ENCODE measurements around the gene SPAG16. TPM values are rescaled to one million over a fixed set of nuclear protein-coding genes. Genes with fewer than 3 reads are reported as not detected.

SPAG16 gene
- total RNA-seq, 1 donor from 2014 or later: 18.7 TPM

DNA sequence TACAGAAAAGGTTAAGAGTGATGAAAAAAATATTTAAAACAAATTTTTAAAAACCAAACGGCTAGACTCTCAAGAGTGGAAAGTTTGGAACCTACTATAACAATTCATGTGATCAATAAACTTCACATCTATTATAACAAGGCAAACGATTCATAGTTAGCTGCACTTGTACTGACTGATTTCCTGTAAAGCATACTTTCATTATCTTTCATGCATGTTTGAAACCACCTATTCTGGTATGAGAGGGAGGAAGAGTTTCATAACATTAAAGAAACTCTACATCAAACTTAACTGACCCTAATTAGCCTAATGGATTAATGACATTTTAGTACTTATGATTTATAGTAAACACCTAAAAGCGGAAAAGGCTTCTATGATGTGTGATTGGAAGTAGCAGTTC is 1082.9 kb downstream of the SPAG16 start:
- no peaks in the 10 kb centered on the region for H3K27me3 Mint-ChIP-seq (ENCODE audit: low read depth)
- no peak overlapping the region for H3K27ac Mint-ChIP-seq (ENCODE audit: unreplicated experiment)
- H3K9me3 Mint-ChIP-seq (ENCODE audit: low read depth): no peaks in the 10 kb centered on the region
- TF ChIP-seq CTCF (IDR thresholded peaks at IDR 0.05): no peak
- no peak for DNase-seq (ENCODE audit: low spot score)
- no peaks in the 10 kb centered on the region for H3K36me3 Mint-ChIP-seq (ENCODE audit: low read depth)
- H3K4me1 Mint-ChIP-seq (ENCODE audit: low read depth): peaks cover 9% of the 10 kb centered on the region
- H3K4me3 Mint-ChIP-seq (ENCODE audit: unreplicated experiment): no peak overlapping the region

- no peaks in the 10 kb centered on the region for H3K9me3 Mint-ChIP-seq (ENCODE audit: low read depth)
- no peak overlapping the region for H3K4me3 Mint-ChIP-seq (ENCODE audit: unreplicated experiment)
- no peak for TF ChIP-seq CTCF (IDR thresholded peaks at IDR 0.05)
- no peak for DNase-seq (ENCODE audit: low spot score)
- H3K27ac Mint-ChIP-seq (ENCODE audit: unreplicated experiment): peak overlapping the region; percentile 60
- H3K27me3 Mint-ChIP-seq (ENCODE audit: low read depth): no peaks in the 10 kb centered on the region
- H3K36me3 Mint-ChIP-seq (ENCODE audit: low read depth): no peaks in the 10 kb centered on the region
- peaks cover 49% of the 10 kb centered on the region for H3K4me1 Mint-ChIP-seq (ENCODE audit: low read depth)
These were observed 1092.5 kb downstream of the SPAG16 start for GRCh38 chr2:214376618-214377285.

- peak overlapping the region; percentile 60 for H3K27ac Mint-ChIP-seq (ENCODE audit: unreplicated experiment)
- no peaks in the 10 kb centered on the region for H3K36me3 Mint-ChIP-seq (ENCODE audit: low read depth)
- peaks cover 49% of the 10 kb centered on the region for H3K4me1 Mint-ChIP-seq (ENCODE audit: low read depth)
- no peak overlapping the region for H3K4me3 Mint-ChIP-seq (ENCODE audit: unreplicated experiment)
- no peak for DNase-seq (ENCODE audit: low spot score)
- H3K27me3 Mint-ChIP-seq (ENCODE audit: low read depth): no peaks in the 10 kb centered on the region
- H3K9me3 Mint-ChIP-seq (ENCODE audit: low read depth): no peaks in the 10 kb centered on the region
- no peak for TF ChIP-seq CTCF (IDR thresholded peaks at IDR 0.05)
These were observed 1093.0 kb downstream of the SPAG16 start for GRCh38 chr2:214377286-214377624.

DNA sequence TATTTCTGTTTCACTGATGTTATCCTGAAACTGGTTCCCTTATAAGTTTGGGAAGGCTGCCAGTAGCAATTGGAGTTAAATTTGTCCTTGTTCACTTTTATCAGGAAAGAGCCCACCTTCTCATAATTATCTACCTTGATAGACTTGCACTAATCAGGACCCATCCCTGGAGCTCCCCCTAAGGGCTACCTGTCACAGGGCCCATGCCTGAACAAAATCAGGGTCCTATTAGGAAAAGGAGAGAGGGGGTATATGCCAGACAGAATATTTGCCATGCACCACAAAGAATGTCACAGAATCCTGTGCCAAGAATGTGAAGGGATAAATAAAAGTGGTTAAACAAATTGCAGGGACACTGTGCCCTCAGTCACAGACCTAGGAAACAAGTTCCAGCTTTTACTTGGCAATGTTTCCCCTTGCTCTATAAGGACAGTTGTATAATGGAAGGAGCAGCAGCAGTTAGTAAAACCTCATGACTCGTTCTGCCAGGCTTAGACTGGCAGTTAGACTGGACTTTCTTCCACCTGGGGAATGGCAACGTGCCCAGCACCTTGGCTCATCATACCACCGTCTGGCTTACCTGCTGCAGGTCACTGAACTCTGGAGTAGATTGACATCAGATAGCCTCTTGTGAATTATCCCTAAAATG is 1094.3 kb downstream of the SPAG16 start:
- Mint-ChIP-seq H3K36me3 (ENCODE audit: low read depth) (no peaks in the 10 kb centered on the region), H3K4me3 (ENCODE audit: unreplicated experiment) (no peak overlapping the region), H3K27ac (ENCODE audit: unreplicated experiment) (peak overlapping the region; percentile 8), H3K27me3 (ENCODE audit: low read depth) (no peaks in the 10 kb centered on the region), H3K9me3 (ENCODE audit: low read depth) (no peaks in the 10 kb centered on the region), H3K4me1 (ENCODE audit: low read depth) (peaks cover 49% of the 10 kb centered on the region)
- TF ChIP-seq CTCF (IDR thresholded peaks at IDR 0.05): peak; percentile 3
- no peak for DNase-seq (ENCODE audit: low spot score)

- H3K4me3 Mint-ChIP-seq (ENCODE audit: unreplicated experiment): no peak overlapping the region
- peaks cover 49% of the 10 kb centered on the region for H3K4me1 Mint-ChIP-seq (ENCODE audit: low read depth)
- TF ChIP-seq CTCF (IDR thresholded peaks at IDR 0.05): no peak
- H3K27me3 Mint-ChIP-seq (ENCODE audit: low read depth): no peaks in the 10 kb centered on the region
- no peaks in the 10 kb centered on the region for H3K9me3 Mint-ChIP-seq (ENCODE audit: low read depth)
- H3K36me3 Mint-ChIP-seq (ENCODE audit: low read depth): no peaks in the 10 kb centered on the region
- peak overlapping the region; percentile 57 for H3K27ac Mint-ChIP-seq (ENCODE audit: unreplicated experiment)
- DNase-seq (ENCODE audit: low spot score): no peak
These were observed 1095.0 kb downstream of the SPAG16 start for GRCh38 chr2:214379227-214379626.
